Activated naive CD8-positive, alpha-beta T cell treated with anti-CD3 and anti-CD28 coated beads for 36 hours (primary cell): ENCODE results near the gene CERS5. TPM values are rescaled to one million over a fixed set of nuclear protein-coding genes. Genes with fewer than 3 reads are reported as not detected.

Experiments used
- DNase-seq: peaks from one replicate; pipeline ENCODE4 v3.0.0; 2021
- H3K27ac Mint-ChIP-seq: one replicate; pipeline ENCODE4 v1.8.0; 2022; ENCODE audit warnings: mild to moderate bottlenecking, moderate library complexity, mixed read lengths
- H3K27me3 Mint-ChIP-seq: one replicate; pipeline ENCODE4 v1.8.0; 2022; ENCODE audit warnings: mild to moderate bottlenecking, mixed read lengths
- H3K36me3 Mint-ChIP-seq: one replicate; pipeline ENCODE4 v1.8.0; 2021; ENCODE audit warnings: mild to moderate bottlenecking, mixed read lengths
- H3K4me1 Mint-ChIP-seq: one replicate; pipeline ENCODE4 v1.8.0; 2021; ENCODE audit warnings: mixed read lengths
- H3K4me3 Mint-ChIP-seq: one replicate; pipeline ENCODE4 v1.8.0; 2022; ENCODE audit warnings: mild to moderate bottlenecking, moderate library complexity, mixed read lengths
- H3K9me3 Mint-ChIP-seq: one replicate; pipeline ENCODE4 v1.8.0; 2022; ENCODE audit warnings: mixed read lengths
- total RNA-seq, 2 experiments: library from RNA; stranded (reverse); gene quantifications; one replicate each; pipeline ENCODE4 v1.2.3, GENCODE V29; 2021

Gene CERS5
- total RNA-seq, 2 experiments from 2014 or later = 36.4 to 41.3 TPM

DNA sequence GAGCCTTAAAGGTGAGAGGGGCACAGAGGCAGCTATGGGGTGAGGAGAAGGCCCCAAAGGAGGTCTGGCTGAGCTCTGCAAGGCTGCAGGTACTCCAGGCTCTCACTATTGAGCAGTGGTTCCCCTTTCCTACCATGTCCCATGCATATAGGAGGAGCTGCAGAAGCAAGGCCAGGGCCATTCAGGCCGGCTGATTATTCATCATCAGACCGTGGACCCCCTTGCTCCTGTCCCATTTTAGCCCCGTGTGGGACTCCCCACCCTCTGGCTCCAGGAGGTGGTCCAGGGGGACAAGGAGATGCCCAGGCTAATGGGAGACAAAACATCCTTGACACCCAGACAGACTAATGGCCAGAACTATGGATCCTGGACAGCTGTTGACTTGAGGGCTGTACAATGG, 60.3 kb downstream of the CERS5 start:
- Mint-ChIP-seq H3K36me3 (no peaks in the 10 kb centered on the region), H3K27me3 (no peaks in the 10 kb centered on the region), H3K9me3 (no peaks in the 10 kb centered on the region), H3K4me3 (no peak overlapping the region), H3K4me1 (peaks cover 14% of the 10 kb centered on the region), H3K27ac (no peak overlapping the region)
- no peak for DNase-seq

DNA sequence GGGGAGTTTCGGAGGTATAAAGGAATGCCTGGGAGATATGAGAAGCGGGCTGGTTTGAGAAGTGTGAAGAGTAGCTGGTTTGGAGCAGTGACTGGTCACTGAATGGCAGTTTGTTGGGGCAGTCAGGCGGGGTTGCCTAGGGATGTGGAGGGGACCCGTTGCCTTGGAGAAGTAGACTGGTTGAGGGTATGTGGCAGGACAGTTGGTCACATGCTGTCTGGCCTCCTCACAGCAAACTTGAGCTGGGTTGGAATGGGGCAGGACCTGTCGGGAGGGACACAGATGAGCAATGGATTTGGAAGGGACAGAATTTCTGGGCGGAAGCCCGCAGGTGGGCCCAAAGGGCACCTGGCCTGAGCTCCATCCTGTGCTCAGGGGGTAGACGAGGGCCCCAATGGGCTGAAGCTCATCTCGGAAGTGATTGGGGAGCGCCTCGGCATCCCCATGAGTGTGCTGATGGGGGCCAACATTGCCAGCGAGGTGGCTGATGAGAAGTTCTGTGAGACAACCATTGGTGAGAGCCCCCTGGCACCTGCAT, 61.2 kb downstream of the CERS5 start:
- Mint-ChIP-seq H3K27ac (no peak overlapping the region), H3K9me3 (no peaks in the 10 kb centered on the region), H3K4me1 (peaks cover 10% of the 10 kb centered on the region), H3K4me3 (no peak overlapping the region), H3K27me3 (no peaks in the 10 kb centered on the region), H3K36me3 (no peaks in the 10 kb centered on the region)
- no peak for DNase-seq

DNA sequence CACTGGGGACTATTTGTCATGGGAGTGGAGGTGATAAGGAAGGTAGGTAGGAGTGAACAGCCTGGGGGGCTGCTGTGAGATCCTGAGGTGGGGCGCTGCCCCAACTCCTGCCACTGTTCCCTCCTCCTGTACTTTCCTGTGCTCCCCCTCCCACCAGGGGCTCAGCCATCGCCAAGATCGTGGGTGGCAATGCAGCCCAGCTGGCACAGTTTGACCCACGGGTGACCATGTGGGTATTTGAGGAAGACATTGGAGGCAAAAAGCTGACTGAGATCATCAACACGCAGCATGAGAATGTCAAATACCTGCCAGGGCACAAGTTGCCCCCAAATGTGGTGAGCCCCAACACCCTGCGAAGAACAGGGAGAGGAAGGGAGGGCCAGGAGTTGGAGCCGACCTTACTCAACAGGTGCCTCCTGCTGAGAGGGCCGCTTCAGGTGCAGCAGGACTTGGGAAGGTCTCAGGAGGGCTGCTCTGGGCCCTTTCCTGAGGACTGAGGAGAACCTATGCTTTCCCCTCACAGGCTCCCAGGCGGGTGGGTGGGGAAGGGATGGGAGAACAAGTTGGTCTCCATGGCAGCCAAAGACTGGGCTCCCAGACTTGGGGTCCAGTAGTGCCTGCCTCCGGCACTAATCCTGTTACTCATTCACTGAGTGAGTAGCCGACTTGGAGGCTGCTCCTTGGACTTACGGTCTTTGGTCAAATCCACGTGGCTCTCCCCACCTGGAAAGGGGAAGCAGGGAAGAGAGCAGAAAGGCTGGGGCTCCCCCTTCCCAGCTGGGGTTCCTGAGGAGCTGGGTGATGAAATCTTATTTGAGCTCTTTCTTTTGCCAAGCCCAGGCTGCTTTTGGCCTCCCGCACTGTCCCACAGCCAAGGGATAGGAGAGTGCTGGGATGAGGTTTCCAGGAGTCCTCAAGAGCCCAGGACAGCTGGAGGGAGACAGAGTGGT, 62.5 kb downstream of the CERS5 start:
- no peak overlapping the region for H3K4me3 Mint-ChIP-seq
- no peaks in the 10 kb centered on the region for H3K9me3 Mint-ChIP-seq
- no peak overlapping the region for H3K27ac Mint-ChIP-seq
- no peak for DNase-seq
- peaks cover 3% of the 10 kb centered on the region for H3K4me1 Mint-ChIP-seq
- H3K36me3 Mint-ChIP-seq = no peaks in the 10 kb centered on the region
- H3K27me3 Mint-ChIP-seq = no peaks in the 10 kb centered on the region

DNA sequence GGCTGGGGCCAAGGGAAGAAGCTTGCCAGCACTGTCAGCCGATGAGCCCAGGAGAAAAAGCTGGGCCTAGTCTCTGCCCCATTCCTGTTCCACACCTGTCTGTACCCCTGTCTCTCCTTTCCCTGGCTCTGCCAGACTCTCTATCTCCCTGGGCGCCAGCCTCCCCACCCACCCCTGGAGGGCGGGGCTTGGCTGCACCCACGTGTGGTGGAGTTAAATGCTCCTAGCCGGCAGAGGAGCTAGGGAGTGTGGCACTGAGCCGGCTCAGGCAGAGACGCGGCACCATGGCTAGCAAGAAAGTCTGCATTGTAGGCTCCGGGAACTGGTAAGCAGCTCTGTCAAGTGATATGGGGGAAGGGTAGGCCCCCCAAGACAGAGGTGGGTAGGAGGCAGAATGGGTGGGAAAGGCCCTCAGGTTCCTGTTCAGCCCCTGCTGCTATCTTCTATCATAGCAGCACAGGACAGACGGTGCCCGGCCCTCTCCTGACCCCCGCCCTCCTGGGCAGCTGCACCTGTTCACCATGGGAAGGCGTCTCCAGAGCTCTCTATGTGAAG, 63.3 kb downstream of the CERS5 start, which contains the start of gene GPD1:
Gene GPD1, plus strand, starts transcription at position 242 of the 555 bp plus-strand sequence. Its CDS starts 43 bp downstream, at position 285.
- H3K27ac Mint-ChIP-seq = no peak within 1 kb of the TSS
- peaks cover 3% of the 10 kb centered on the region for H3K4me1 Mint-ChIP-seq
- DNase-seq = peak; percentile 50
- H3K27me3 Mint-ChIP-seq = no peaks in the 10 kb centered on the region
- no peak within 1 kb of the TSS for H3K4me3 Mint-ChIP-seq
- no peaks in the 10 kb centered on the region for H3K36me3 Mint-ChIP-seq
- no peaks in the 10 kb centered on the region for H3K9me3 Mint-ChIP-seq

DNA sequence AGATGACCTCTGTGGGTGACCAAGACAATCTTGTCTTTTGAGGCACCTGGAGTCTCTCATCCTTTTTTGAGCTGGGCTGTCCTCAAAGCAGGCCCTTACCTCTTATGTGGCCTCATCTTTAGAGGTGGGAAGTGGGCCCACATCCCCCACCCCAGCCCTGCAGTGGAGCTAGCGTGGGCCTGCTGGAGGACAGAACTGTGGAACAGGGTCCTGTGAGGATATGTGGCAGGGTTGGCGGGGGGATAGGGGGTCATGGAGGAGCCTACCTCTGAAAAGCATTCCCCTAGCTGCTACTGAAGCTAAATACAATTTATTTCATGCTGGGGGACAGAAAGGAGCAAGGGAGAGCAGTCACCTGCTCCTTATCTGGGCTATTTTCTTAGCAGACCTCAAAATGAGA, 63.8 kb downstream of the CERS5 start:
- Mint-ChIP-seq H3K36me3 (no peaks in the 10 kb centered on the region), H3K4me1 (peaks cover 3% of the 10 kb centered on the region), H3K27me3 (no peaks in the 10 kb centered on the region), H3K9me3 (no peaks in the 10 kb centered on the region), H3K4me3 (no peak overlapping the region), H3K27ac (no peak overlapping the region)
- no peak for DNase-seq

DNA sequence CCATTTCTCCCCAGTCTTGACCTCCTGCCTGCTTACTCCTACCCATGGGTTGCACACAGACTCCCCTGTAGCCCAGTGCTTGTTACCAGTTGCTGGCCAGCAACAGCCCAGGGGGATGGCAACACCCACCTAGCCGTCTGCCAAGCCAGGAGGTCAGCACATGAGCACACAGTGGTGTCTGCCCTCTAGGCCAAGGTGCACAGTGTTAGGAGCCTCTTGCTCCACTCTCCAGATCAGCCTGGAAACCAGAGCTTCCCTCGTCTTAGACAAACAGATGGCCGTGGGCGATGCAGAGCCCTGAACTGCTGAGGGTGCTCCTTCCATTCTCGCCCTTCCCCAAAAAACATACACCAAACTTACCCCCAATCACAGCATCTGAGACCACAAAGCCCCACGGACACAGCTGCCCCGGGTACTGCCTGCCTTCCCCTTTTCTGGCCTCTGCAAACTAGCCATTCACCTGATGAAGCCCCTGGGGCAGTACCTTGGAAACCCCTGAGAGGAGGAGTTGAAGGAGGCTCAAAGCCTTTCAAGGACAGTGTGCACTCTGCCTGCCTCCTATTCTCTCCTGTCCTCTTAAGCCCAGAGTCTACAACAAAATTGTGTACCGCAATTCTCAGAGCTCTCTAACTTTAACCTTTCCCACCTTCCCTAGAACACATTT, 64.4 kb downstream of the CERS5 start:
- peaks cover under 1% of the 10 kb centered on the region for H3K36me3 Mint-ChIP-seq
- H3K27ac Mint-ChIP-seq = no peak overlapping the region
- H3K4me3 Mint-ChIP-seq = no peak overlapping the region

DNA sequence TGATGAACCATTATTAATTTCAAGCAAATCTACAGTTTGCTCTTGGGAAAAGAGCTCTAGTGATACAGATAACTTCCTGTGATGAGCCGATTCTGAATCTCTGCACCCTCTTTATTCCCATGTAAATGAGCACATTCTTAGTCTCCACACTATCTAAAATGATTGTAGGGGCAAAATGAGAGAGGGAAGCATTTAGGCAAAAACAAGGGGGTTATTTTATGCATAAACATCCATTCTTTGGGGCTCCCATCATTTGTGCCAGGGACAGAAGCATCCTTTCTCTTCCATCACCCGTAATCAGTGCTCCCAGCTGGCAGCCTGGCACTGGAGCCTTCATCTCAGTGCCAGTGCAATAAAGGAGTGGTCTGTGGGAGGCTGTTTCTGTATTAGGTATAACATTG, 65.0 kb downstream of the CERS5 start:
- Mint-ChIP-seq H3K27me3 (no peaks in the 10 kb centered on the region), H3K4me3 (no peak overlapping the region), H3K36me3 (peaks cover 2% of the 10 kb centered on the region), H3K4me1 (peaks cover 3% of the 10 kb centered on the region), H3K27ac (no peak overlapping the region), H3K9me3 (no peaks in the 10 kb centered on the region)
- DNase-seq = no peak

More for the DNA sequence above, 64.4 kb downstream of the CERS5 start:
- H3K27me3 Mint-ChIP-seq = no peaks in the 10 kb centered on the region
- peaks cover 3% of the 10 kb centered on the region for H3K4me1 Mint-ChIP-seq
- no peaks in the 10 kb centered on the region for H3K9me3 Mint-ChIP-seq
- DNase-seq = no peak

DNA sequence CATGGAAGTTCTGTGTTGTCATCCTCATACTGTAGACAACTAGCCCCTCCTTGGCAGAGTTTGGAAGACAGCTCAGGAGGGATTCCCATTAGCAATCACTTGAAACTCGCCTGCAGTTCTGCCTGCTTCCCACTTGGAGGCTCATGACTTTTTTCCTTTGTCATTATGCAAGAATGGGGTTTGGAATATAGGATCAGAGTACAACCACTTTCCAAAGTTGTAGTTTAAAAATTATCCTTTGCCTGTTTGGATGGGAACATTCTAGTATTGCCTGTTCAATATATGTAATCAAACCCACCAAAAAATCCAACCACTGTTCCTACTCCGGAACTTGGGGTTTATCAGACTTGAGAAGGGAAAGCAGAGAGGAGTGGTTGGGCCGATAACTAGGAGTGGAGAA, 65.5 kb downstream of the CERS5 start:
- Mint-ChIP-seq H3K27ac (no peak overlapping the region), H3K4me3 (no peak overlapping the region), H3K4me1 (peaks cover 3% of the 10 kb centered on the region), H3K27me3 (no peaks in the 10 kb centered on the region), H3K36me3 (peaks cover 6% of the 10 kb centered on the region), H3K9me3 (no peaks in the 10 kb centered on the region)
- no peak for DNase-seq

DNA sequence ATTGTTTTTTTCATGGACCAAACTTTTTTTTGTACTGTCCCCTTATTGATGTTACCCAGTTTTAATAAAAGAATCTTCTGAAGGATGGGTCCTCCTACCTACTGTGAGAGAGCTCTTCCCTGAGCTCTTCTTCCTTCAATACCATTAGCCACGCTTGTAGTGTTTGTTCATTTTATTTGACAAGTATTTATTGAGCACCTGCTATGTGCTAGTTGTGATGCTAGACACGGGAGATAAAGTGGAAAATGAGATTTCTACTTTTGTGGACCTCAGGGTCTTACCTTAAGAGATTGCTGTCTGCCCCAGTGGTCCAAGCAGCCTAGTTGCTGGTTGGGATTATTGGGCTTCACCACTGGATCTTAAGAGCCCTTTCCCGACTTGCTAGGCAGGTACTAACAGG, 66.6 kb downstream of the CERS5 start:
- no peaks in the 10 kb centered on the region for H3K9me3 Mint-ChIP-seq
- no peak for DNase-seq
- H3K27me3 Mint-ChIP-seq = no peaks in the 10 kb centered on the region
- peaks cover 3% of the 10 kb centered on the region for H3K4me1 Mint-ChIP-seq
- H3K27ac Mint-ChIP-seq = no peak overlapping the region
- no peak overlapping the region for H3K4me3 Mint-ChIP-seq
- peaks cover 16% of the 10 kb centered on the region for H3K36me3 Mint-ChIP-seq

DNA sequence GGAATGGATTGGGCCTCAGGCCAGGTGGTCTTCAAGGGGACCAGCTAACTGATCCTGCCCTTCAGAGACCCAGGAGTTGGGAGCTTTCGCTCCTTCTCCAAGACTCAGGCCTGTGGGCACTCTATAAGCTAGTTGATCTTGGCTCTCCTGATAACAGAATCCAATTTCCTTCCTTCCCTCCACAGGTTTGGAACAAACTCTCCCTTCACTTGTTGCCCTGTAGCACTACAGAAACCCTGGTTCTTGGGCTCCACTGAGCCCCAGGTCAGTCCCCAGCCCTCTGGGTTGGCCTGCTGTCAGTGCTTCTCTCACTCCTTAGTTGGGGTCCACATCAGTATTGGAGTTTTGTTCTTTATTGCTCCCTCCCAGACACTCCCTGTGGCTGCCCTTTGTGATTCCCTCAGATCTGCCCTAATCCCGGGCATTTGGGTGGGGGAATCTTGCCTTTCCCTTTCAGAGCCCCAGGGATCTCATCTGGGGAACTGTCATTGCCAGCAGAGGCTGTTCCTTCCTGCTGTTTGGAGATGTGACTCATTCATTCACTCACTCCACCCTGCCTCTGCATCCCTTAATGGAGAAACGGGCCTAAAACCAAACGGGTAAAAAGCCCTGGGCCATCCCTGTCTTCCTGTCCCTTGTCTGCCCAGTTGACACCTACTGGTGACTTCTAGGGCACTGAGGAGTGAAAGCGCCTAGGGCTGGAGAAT, 67.7 kb downstream of the CERS5 start:
- H3K36me3 Mint-ChIP-seq = peaks cover 24% of the 10 kb centered on the region
- H3K4me1 Mint-ChIP-seq = peaks cover 3% of the 10 kb centered on the region
- H3K9me3 Mint-ChIP-seq = no peaks in the 10 kb centered on the region
- H3K27me3 Mint-ChIP-seq = no peaks in the 10 kb centered on the region
- H3K27ac Mint-ChIP-seq = peak overlapping the region; percentile 23
- no peak for DNase-seq
- H3K4me3 Mint-ChIP-seq = no peak overlapping the region

DNA sequence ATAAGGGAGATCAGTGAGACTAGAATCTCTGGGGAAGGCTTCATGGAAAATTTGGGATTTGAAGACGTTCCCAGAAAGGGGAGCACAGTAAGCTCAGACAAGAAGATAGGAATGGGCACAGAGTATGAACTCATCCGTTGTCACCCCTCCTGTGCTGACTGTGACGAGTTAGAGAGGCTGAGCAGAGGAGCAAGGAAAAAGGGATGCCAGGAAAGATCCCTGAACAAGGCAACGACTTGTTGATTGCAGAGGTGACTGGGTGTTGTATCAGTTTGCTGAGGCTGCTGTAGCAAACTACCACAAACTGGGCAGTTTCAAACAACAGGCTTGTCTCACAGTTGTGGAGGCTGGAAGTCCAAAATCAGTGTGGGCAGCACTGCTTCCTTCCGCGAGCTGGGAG, 69.2 kb downstream of the CERS5 start:
- no peaks in the 10 kb centered on the region for H3K4me1 Mint-ChIP-seq
- H3K36me3 Mint-ChIP-seq = peaks cover 24% of the 10 kb centered on the region
- no peaks in the 10 kb centered on the region for H3K27me3 Mint-ChIP-seq
- H3K9me3 Mint-ChIP-seq = no peaks in the 10 kb centered on the region
- H3K27ac Mint-ChIP-seq = no peak overlapping the region
- no peak overlapping the region for H3K4me3 Mint-ChIP-seq
- DNase-seq = no peak

DNA sequence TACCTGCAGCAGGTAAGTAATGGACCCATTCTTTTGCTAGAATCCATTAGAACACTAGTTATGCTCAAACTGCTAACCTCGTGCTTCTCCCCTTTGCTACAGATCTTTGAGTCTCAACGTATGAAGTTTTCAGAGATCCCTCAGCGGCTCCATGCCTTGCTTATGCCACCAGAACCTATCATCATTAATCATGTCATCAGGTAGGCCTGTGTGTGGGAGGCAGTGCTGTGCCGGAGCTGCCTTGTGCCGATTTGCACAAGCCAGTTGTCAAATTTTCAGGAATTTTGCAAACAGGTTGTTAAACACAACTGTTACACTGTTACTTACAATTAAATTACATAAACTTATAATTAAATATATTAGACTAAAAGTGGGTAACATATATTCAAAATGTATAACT, 76.8 kb downstream of the CERS5 start:
- Mint-ChIP-seq H3K36me3 (peaks cover 14% of the 10 kb centered on the region), H3K9me3 (no peaks in the 10 kb centered on the region), H3K4me3 (no peak overlapping the region), H3K4me1 (peaks cover 31% of the 10 kb centered on the region), H3K27ac (no peak overlapping the region), H3K27me3 (no peaks in the 10 kb centered on the region)
- DNase-seq = no peak

DNA sequence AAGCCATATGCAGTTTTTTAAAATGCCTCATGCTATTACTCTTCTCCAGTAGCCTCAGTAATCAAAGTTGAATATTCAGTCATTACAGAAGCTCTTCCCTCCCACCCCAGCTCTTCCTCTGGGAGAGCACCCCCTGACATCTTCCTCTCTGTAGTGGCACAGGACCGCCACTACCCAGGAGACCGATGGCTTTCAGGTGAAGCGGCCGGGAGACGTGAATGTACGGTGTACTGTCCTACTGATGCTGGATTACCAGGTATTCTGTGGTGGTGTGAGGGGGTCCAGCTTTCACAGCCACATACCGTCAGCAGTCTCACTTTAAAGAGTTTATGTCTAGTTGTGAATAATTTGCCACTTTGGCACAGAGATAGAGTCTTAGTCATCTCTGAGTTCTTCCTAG, 77.4 kb downstream of the CERS5 start:
- H3K9me3 Mint-ChIP-seq = no peaks in the 10 kb centered on the region
- peaks cover 31% of the 10 kb centered on the region for H3K4me1 Mint-ChIP-seq
- no peak overlapping the region for H3K4me3 Mint-ChIP-seq
- no peak for DNase-seq
- H3K27me3 Mint-ChIP-seq = no peaks in the 10 kb centered on the region
- peaks cover 9% of the 10 kb centered on the region for H3K36me3 Mint-ChIP-seq
- no peak overlapping the region for H3K27ac Mint-ChIP-seq

DNA sequence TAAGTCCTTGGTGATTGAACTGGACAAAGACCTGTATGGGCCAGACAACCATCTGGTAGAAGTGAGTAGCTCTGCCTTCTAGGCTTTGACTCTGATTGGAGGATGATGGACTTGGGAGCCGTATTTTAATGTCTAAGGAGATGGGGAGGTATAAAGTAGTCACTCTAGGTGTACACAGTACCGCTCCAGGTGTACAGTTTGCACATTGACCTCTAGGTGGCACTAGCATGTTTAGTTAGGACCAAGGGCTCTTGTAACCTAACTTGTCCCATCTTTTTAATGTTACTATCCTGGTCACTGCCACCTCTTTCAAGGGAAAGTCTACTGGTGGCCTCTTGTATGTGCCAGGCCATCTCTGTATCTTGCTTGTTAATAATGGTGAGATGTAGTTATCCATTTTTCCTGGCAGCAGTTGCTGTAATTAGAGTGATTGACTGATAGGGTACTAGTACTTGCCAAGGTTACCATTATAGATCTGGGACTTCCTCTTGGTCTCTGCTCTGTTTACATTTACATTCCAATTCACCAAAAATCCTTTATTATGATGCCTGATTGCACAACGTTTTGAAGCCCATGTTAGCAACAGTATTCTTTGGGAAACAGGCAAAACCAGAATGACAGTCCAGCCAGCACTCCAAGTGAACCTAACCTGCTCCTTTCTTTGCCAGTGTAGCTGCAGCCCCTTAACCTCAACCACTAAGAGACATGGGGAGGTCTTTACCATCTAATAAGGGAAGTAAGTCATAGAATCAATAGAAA, 78.4 kb downstream of the CERS5 start:
- Mint-ChIP-seq H3K27me3 (no peaks in the 10 kb centered on the region), H3K27ac (no peak overlapping the region), H3K4me3 (no peak overlapping the region), H3K4me1 (peaks cover 32% of the 10 kb centered on the region), H3K9me3 (no peaks in the 10 kb centered on the region), H3K36me3 (peaks cover 8% of the 10 kb centered on the region)
- DNase-seq = peak; percentile 36
